Cerebellar nuclear complex (tissue), 1 donor: ENCODE data around the gene P3H3.

ENCODE experiments used
- DNase-seq, 2 experiments: peaks; one replicate each; lab custom pipeline; 2025; lab: John Stamatoyannopoulos, UW

The P3H3 gene

DNA sequence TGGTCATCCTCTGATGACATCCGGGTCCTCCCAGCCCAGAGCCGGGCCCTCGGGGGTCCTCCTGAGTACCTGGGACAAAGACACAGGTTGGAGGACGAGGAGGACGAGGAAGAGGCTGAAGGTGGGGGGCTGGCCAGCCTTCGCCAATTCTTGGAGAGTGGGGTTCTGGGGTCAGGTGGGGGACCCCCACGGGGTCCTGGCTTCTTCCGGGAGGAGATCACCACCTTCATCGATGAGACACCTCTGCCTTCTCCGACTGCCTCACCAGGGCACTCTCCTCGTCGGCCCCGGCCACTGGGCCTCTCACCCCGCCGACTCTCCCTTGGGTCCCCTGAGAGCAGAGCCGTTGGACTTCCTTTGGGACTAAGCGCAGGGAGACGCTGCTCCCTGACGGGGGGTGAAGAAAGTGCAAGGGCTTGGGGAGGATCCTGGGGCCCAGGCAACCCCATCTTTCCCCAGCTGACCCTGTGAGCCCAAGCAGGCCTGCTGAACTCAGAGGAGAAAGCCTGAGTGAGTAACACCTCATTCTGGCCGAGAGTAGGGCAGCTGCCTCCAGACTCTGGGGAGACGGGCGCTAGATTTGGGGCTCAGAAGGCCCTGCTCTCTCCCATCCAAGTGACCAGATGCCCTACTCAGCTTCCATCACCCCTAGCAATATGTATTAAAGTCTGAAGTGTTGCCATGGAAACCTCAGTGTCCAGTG, 1.3 kb upstream of the P3H3 start:
- no peak for DNase-seq

GRCh38 chr12:6827437-6827911, 733 bp upstream of the P3H3 start:
- DNase-seq = peak; percentile 74 to 86

DNA sequence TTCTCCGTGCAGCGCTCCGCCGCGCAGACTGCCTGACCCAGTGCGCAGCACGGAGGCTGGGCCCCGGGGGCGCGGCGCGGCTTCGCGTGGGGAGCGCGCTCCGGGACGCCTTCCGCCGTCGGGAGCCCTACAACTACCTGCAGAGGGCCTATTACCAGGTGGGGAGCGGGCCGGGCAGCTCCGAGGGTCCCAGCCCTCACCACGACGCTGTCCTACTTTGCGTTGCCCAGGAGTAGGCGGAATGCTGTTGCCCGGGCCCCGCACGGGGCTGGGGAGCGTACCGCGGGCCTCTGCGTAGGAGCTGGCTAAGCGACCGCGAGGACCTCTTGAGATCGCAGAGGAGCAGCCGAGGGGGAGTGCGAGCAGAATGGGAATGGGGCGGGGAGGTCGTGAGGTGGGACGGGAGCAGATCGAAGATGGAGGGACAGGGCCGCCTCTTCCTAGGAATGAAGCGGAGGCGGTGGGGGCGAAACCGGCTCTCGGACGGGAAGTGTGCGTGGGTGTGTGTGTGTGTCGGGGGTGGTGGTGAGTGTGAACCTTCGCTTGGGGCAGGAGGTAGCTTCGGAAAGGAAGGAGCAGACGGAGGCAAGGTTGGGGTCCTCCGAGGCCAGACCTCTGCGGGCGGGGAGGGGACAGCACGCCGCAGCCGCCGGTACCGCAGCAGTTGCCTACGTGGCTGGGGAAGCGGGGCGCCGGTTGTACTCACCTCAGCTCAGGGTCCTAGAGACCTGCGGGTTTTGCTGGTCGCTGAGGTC, 751 bp downstream of the P3H3 start:
- no peak for DNase-seq

- no peak for DNase-seq
Measured at GRCh38 chr12:6829536-6830220, 1.5 kb downstream of the P3H3 start.

DNA sequence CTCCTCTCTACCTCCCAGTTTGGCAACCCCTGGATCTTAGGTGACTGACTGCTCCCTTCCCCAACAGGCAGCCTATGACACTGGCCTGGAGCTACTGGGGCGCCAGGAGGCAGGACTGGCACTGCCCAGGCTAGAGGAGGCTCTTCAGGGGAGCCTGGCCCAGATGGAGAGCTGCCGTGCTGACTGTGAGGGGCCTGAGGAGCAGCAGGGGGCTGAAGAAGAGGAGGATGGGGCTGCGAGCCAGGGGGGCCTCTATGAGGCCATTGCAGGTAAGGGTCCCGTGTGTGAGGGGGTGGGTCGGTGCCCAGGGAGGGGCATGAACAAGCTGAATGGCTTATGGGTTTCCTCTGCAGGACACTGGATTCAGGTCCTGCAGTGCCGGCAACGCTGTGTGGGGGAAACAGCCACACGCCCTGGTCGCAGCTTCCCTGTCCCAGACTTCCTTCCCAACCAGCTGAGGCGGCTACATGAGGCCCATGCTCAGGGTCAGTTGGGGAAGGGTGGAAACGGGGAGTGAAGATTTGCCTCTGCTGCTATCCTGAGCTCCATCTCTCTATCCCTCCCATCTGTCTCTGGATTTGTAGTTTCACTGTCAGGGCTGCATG, 2.2 kb downstream of the P3H3 start:
- DNase-seq = no peak

DNA sequence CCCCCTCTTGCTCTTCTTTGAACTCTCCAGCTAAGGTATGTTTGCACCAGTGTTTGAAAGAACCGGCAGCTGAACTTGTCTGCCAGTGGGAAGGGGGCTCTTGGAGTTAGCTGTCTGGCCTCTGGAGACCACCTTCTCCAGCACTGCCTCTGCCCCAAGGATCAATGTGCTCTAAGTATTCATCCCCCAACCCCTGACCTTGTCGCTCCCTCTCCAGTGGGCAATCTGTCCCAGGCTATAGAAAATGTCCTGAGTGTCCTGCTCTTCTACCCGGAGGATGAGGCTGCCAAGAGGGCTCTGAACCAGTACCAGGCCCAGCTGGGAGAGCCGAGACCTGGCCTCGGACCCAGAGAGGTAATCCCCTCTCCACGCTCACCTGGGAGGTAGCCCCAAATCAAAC, 2.8 kb downstream of the P3H3 start:
- DNase-seq = no peak

GRCh38 chr12:6831450-6831995, 3.3 kb downstream of the P3H3 start:
- no peak for DNase-seq

GRCh38 chr12:6832125-6832524, 3.9 kb downstream of the P3H3 start:
- no peak for DNase-seq

GRCh38 chr12:6833189-6833890, 5.1 kb downstream of the P3H3 start:
- DNase-seq = no peak

GRCh38 chr12:6834254-6834653, 6.0 kb downstream of the P3H3 start:
- no peak for DNase-seq

DNA sequence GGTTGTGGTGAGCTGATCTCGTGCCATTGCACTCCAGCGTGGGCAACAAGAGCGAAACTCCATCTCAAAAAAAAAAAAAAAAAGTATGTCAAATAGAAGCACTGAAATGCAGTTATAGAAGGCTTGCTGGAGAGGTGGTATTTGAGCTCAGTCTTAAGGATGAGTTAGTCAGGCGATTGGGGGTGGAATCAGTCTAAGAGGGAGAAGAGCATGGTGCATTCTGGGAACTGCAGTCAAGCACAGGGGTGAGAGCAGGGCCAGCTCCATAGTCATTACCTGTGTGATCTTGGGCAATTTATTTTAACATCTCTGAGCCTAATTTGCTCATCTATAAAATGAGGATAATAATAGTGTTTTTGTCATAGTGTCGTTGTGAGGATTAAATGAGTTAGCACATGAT, 6.7 kb downstream of the P3H3 start:
- no peak for DNase-seq

- DNase-seq = no peak
Measured at GRCh38 chr12:6836851-6837250, 8.6 kb downstream of the P3H3 start.

- no peak for DNase-seq
Measured at GRCh38 chr12:6837370-6838060, 9.3 kb downstream of the P3H3 start.

DNA sequence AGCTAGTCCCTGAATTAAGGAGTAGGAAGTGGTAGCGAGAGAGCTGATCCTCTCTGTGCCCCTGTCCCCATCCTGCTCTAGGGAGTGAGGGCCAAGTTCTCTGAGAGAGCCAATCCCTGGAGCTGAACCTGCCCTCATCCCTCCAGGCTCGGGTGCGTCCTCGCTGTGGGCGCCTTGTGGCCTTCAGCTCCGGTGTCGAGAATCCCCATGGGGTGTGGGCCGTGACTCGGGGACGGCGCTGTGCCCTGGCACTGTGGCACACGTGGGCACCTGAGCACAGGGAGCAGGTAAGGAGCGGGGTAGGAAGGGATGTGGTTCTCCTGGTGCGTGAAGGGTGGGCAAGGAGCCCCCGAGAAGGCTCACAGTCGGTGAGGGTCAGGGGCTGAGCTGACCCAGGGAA, 10.6 kb downstream of the P3H3 start:
- no peak for DNase-seq

DNA sequence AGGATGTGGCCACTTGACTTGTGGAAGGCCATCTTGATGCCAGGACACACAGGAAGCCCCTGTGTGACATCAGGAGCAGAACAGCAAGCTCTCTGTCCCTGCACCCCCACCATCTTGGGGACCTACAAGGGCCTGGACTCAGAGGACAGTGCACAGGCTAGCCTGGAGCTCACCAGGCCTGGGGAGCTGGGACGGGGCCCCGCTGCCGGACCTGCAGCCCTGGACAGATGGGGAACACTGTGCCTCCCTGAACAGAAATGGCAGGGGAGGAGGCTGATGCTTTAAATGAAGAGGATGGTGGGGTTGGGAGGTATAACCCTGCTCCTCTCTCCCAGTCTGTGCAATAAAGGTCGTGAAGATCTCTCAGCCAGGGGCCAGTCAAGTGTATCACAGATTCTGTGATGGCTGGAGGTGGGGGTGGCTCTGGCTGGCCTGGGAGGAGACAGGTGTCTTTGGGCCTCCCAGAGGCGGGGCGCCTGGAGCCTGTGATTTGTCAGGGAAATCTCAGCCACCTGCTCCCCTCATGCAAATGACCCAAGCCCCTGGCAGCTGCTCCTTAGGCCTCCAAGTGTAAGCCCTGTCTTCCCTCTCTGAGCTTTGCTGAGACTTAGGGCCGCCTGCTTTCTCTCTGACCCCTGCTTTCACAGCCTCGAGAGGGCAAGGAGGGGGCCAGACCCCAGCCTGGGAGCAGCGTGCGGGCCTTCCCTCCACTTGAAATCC, 11.4 kb downstream of the P3H3 start:
- peak; percentile 6 to 16 for DNase-seq

DNA sequence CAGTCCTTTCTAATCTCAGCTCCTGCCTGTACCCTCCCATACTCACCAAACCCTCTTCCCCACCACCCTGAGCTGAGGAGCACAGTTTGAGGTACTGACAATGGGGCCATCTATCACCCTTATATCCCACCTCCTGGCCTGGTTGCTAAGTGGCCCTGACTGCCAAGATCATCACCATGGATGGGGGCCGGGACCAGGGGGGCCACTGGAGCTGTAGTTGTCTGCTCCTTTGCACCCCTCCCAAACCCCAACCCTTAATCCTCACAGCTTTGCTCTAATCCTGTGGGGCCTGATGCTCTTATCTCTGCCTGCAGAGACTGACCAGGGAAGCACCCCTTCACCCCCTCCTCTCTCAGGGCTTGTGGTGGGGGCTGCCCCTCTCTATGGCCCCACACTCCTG, 12.1 kb downstream of the P3H3 start:
- DNase-seq = no peak

- DNase-seq = no peak
Measured at GRCh38 chr12:6840761-6841515, 12.7 kb downstream of the P3H3 start, which contains the start of gene GNB3. GNB3 (plus strand) TSS chr12:6840925; CDS start chr12:6841288, 363 bp downstream.

DNA sequence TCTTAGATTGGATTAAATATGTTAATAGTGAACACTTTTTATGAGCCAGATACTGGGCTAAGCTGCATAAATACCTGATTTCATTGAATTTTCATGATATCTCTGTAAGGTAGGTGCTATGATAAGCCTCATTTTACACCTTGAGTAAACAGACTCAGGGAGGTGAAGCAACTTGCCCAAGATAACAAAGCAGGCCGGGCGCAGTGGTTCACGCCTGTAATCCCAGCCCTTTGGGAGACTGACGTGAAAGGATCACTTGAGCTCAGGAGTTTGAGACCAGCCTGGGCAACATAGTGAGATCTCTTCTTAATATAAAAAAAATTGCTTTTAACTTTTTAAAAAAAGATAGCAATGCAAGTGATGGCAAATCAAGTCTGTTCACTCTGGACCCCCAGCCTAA, 13.9 kb downstream of the P3H3 start:
- no peak for DNase-seq

- no peak for DNase-seq
Measured at GRCh38 chr12:6843118-6843902, 15.1 kb downstream of the P3H3 start.
